ENCODE measurements around the gene COL13A1. TPM values are rescaled to one million over a fixed set of nuclear protein-coding genes. Genes with fewer than 3 reads are reported as not detected.

The COL13A1 gene
- total RNA-seq, 6 experiments from 2014 or later, result 0.18 to 0.44 (median 0.30) TPM; not detected in 2

GRCh38 chr10:69769395-69769992 is 32.2 kb upstream of the COL13A1 start:
- no peak for DNase-seq
- peak in 1 of 4 donors; percentile 48 for ATAC-seq
- intact Hi-C loops (cut with DNase I), result no loop called here

GRCh38 chr10:69772933-69773704 is 28.6 kb upstream of the COL13A1 start:
- ATAC-seq, result peak in 3 of 4 donors; percentile 20 to 71 (median 55)
- no peak for DNase-seq
- Histone ChIP-seq H3K9me3 (no peaks in the 10 kb centered on the region), H3K36me3 (no peaks in the 10 kb centered on the region), H3K4me3 (no peak overlapping the region), H3K27me3 (no peaks in the 10 kb centered on the region), H3K27ac (no peak overlapping the region), H3K4me1 (no peaks in the 10 kb centered on the region)
- WGBS (ENCODE audit: insufficient coverage, low coverage, low lambda C conversion rate, missing lambda C conversion rate), result 80% methylated on average over 6 of the region's 8 CpGs
- intact Hi-C loops (cut with DNase I), result no loop called here
- no peak for TF ChIP-seq POLR2A (IDR thresholded peaks at IDR 0.05)
- TF ChIP-seq CTCF (IDR thresholded peaks at IDR 0.05), result no peak

More at GRCh38 chr10:69769395-69769992, 32.2 kb upstream of the COL13A1 start:
- Histone ChIP-seq H3K27me3 (no peaks in the 10 kb centered on the region), H3K36me3 (no peaks in the 10 kb centered on the region), H3K27ac (no peak overlapping the region), H3K4me3 (no peak overlapping the region), H3K9me3 (no peaks in the 10 kb centered on the region), H3K4me1 (no peaks in the 10 kb centered on the region)
- TF ChIP-seq CTCF (IDR thresholded peaks at IDR 0.05), result no peak
- TF ChIP-seq POLR2A (IDR thresholded peaks at IDR 0.05), result no peak
- 44% methylated on average over 5 of the region's 10 CpGs for WGBS (ENCODE audit: insufficient coverage, low coverage, low lambda C conversion rate, missing lambda C conversion rate)

- no peak for TF ChIP-seq POLR2A (IDR thresholded peaks at IDR 0.05)
- no peak for TF ChIP-seq CTCF (IDR thresholded peaks at IDR 0.05)
- ATAC-seq, result no peak
- WGBS (ENCODE audit: insufficient coverage, low coverage, low lambda C conversion rate, missing lambda C conversion rate), result 60% methylated on average over 2 of the region's 2 CpGs
- H3K9me3 ChIP-seq, result no peaks in the 10 kb centered on the region
- no peaks in the 10 kb centered on the region for H3K4me1 ChIP-seq
- H3K36me3 ChIP-seq, result no peaks in the 10 kb centered on the region
- H3K4me3 ChIP-seq, result no peak overlapping the region
- intact Hi-C loops (cut with DNase I), result no loop called here
- no peak overlapping the region for H3K27ac ChIP-seq
- no peaks in the 10 kb centered on the region for H3K27me3 ChIP-seq
- DNase-seq, result no peak
Observed at GRCh38 chr10:69774596-69774995, 27.1 kb upstream of the COL13A1 start.

- no peaks in the 10 kb centered on the region for H3K27me3 ChIP-seq
- WGBS (ENCODE audit: insufficient coverage, low coverage, low lambda C conversion rate, missing lambda C conversion rate), result 90% methylated on average over 2 of the region's 5 CpGs
- intact Hi-C loops (cut with DNase I), result no loop called here
- H3K9me3 ChIP-seq, result no peaks in the 10 kb centered on the region
- H3K4me1 ChIP-seq, result no peaks in the 10 kb centered on the region
- H3K27ac ChIP-seq, result no peak overlapping the region
- H3K36me3 ChIP-seq, result no peaks in the 10 kb centered on the region
- DNase-seq (no peak), ATAC-seq (no peak)
- H3K4me3 ChIP-seq, result no peak overlapping the region
- TF ChIP-seq POLR2A (IDR thresholded peaks at IDR 0.05), result no peak
- TF ChIP-seq CTCF (IDR thresholded peaks at IDR 0.05), result no peak
Observed at GRCh38 chr10:69780077-69780476, 21.6 kb upstream of the COL13A1 start.
